Keratinocyte (primary cell): ENCODE data around the gene ALOXE3.

Experiments
- CTCF ChIP-seq, 3 experiments: IDR thresholded peaks in 1 of 3; conservative IDR thresholded peaks in 1 of 3; optimal IDR thresholded peaks in 1 of 3; 2 replicates in 2 of 3; 3 replicates in 1 of 3; pipeline versions ENCODE3 to v1.5.1; 2011; ENCODE audit warnings: low read length in 3 of 3, mild to moderate bottlenecking in 3 of 3, moderate library complexity in 2 of 3, control low read depth in 1 of 3, inconsistent platforms in 1 of 3; ENCODE audit not compliant: insufficient read depth in 2 of 3; ENCODE audit errors: extremely low read depth in 1 of 3
- EZH2 ChIP-seq: IDR thresholded peaks from one replicate; pipeline ENCODE4 v1.6.1; 2012; ENCODE audit warnings: inconsistent platforms, mild to moderate bottlenecking, low read length, moderate library complexity

- TF ChIP-seq CTCF (optimal IDR thresholded peaks at IDR 0.05 in 1 of 3, IDR thresholded peaks at IDR 0.05 in 1 of 3, conservative IDR thresholded peaks at IDR 0.05 in 1 of 3; ENCODE audit: extremely low read depth in 1 of 3, insufficient read depth in 2 of 3, low read length in 3 of 3) (peak; percentile 70 to 96 (median 86)), EZH2 (no peak)
These were observed 38.8 kb downstream of the ALOXE3 start for GRCh38 chr17:8079291-8080207.
